Measurements from ENCODE around the gene JADE2.

DNA sequence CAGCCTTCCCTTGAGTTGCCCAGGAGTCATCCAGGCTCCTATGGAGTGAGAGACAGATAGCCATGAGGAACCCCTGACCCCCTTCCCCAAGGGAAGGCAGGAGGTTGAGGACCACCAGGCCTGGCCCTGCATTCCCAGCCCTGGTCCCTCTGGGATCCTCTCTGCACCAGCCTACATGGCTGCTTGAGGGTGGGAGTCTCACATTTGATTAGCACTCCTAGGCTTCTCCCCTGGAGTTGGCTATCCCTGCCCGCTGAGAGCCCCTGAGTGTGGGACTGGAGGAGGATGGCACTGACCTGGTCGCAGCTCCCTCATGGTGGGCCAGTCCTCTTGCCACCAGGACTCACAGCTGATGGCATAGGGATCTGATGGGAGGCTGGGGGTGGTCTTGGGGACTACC is 60.5 kb downstream of the JADE2 start:
- TF ChIP-seq, protein P1, sequence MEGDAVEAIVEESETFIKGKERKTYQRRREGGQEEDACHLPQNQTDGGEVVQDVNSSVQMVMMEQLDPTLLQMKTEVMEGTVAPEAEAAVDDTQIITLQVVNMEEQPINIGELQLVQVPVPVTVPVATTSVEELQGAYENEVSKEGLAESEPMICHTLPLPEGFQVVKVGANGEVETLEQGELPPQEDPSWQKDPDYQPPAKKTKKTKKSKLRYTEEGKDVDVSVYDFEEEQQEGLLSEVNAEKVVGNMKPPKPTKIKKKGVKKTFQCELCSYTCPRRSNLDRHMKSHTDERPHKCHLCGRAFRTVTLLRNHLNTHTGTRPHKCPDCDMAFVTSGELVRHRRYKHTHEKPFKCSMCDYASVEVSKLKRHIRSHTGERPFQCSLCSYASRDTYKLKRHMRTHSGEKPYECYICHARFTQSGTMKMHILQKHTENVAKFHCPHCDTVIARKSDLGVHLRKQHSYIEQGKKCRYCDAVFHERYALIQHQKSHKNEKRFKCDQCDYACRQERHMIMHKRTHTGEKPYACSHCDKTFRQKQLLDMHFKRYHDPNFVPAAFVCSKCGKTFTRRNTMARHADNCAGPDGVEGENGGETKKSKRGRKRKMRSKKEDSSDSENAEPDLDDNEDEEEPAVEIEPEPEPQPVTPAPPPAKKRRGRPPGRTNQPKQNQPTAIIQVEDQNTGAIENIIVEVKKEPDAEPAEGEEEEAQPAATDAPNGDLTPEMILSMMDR (IDR thresholded peaks at IDR 0.05), result no peak
- no peak for TF ChIP-seq POLR2A (IDR thresholded peaks at IDR 0.05)

Measured in heart left ventricle (tissue), 13 donors.